Aortic smooth muscle cell (primary cell): ENCODE results near the gene BCO1. TPM values are rescaled to one million over a fixed set of nuclear protein-coding genes. Genes with fewer than 3 reads are reported as not detected.

Source experiments
- total RNA-seq: library from RNA; depleted of rRNA; stranded (reverse); fragments of >200 nt; gene quantifications from 2 replicates; pipeline ENCODE4 v1.2.3, GENCODE V29; 2014

Gene BCO1
- not detected in 2 replicates for total RNA-seq

DNA sequence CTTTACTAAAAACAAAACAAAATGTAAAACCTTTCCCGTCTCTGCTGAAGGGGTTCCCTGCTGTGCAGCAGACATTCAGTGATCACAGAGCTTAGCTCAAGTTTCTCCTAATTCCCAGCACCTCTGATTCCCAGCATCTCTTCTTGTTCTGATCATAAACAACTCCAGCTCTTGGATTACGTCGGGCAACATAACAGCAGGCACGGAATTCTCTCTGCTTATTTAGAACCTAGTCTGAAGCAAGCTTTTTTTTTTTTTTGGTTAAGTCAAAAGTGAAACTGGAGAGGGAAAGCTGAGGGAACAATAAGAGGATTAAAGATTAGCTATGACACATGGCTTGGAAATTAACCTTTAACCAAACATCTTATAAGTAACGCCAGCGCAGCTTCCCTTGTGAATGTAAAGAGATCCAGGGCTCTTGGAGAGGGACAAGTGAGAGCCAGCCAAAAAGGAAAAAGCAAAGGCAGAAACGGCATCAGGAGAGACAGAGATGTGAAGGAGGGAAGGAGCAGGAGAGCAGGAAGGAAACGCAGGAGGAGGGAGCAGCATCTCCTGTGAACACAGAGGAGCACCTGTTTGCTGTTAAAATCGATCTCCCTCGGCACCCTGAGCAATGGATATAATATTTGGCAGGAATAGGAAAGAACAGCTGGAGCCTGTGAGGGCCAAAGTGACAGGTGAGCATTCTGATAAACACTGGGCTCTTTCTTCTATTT is at the start of gene BCO1:
BCO1 (plus strand) TSS at position 394 of the 716 bp plus-strand sequence; CDS start at position 614, 220 bp downstream.

DNA sequence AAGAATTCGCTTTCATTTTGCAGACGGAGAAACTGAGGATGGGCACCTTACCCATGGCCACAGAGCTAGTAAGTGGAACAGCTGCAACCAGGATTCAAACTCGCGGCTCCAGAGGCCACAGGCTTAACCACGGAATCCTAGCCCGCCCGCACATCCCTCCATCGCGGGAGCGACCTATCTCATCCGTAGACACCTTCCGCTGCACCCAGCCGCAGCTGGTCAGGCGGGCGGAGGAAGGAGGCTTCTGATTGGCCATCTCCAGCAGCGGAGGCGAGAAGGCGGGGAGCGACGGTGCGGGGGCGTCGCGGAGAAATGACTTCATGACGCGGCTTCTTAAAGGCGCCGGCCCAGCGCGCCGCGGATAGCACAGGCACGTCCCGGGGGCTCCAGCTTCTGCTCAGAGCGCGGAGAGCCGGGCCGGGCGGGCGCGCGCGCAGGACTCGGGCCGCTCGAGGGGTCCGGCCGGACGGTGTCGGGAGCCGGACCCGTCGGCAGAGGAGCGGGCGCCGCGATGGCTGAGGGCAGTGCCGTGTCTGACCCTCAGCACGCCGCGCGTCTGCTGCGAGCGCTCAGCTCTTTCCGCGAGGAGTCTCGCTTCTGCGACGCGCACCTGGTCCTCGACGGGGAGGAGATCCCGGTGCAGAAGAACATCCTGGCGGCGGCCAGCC is 76.2 kb downstream of the BCO1 start, which contains the start of gene GAN:
GAN (plus strand) TSS at position 360 of the 668 bp plus-strand sequence; CDS start at position 512, 152 bp downstream.

Other genes starting within 250 kb of the BCO1 start
- 46.0 and 58.4 TPM in 2 replicates for gene CMC2, start 231.8 kb upstream of the BCO1 start, total RNA-seq
- gene CENPN, start 231.5 kb upstream of the BCO1 start, total RNA-seq: 38.5 and 45.2 TPM in 2 replicates
- 37.1 and 38.3 TPM in 2 replicates for gene ATMIN, start 202.8 kb upstream of the BCO1 start, total RNA-seq
- gene C16orf46, start 161.5 kb upstream of the BCO1 start, total RNA-seq: 0.06 and 0.53 TPM in 2 replicates
- 9.9 and 11.0 TPM in 2 replicates for gene GCSH, start 142.3 kb upstream of the BCO1 start, total RNA-seq
- 5.3 and 5.9 TPM in 2 replicates for gene GAN, start 76.3 kb downstream of the BCO1 start, total RNA-seq
- 2.5 and 3.7 TPM in 2 replicates for gene CMIP, start 206.1 kb downstream of the BCO1 start, total RNA-seq